CD14-positive monocyte (primary cell): ENCODE results near the gene RPP14. TPM values are rescaled to one million over a fixed set of nuclear protein-coding genes. Genes with fewer than 3 reads are reported as not detected.
A peak's percentile ranks its signal among the peaks of the same experiment; 100 is the strongest.

Source experiments
- DNase-seq, 3 donors: peaks; one replicate each; pipeline ENCODE4 v3.0.0-alpha.2; 2011 to 2022
- H2AFZ ChIP-seq: 2 replicates; pipeline ENCODE4 v1.6.0; 2012; ENCODE audit warnings: mild to moderate bottlenecking, low read depth, low read length, inconsistent platforms; ENCODE audit not compliant: insufficient read depth, poor library complexity, severe bottlenecking
- H3K27ac ChIP-seq, 2 donors: 1 replicate in 1 of 2; 2 replicates in 1 of 2; pipeline ENCODE4 v1.5.1; 2012 to 2013; ENCODE audit warnings: low read length in 2 of 2, control low read depth in 1 of 2, inconsistent platforms in 1 of 2, low read depth in 1 of 2, mild to moderate bottlenecking in 1 of 2
- H3K27me3 ChIP-seq, 2 donors: one replicate each; pipeline versions ENCODE4 v1.6.0 to v1.6.1; 2011 to 2013; ENCODE audit warnings: low read length in 2 of 2; ENCODE audit not compliant: control insufficient read depth in 2 of 2, insufficient read depth in 2 of 2
- H3K36me3 ChIP-seq, 2 donors: replicated peaks in 1 of 2; 1 replicate in 1 of 2; 2 replicates in 1 of 2; pipeline versions ENCODE4 v1.5.1 to v1.6.1; 2012 to 2013; ENCODE audit warnings: low read length in 2 of 2, control low read depth in 1 of 2, inconsistent platforms in 1 of 2, mild to moderate bottlenecking in 1 of 2; ENCODE audit not compliant: insufficient read depth in 2 of 2, control insufficient read depth in 1 of 2
- H3K4me1 ChIP-seq, 2 donors: 1 replicate in 1 of 2; 2 replicates in 1 of 2; pipeline versions ENCODE4 v1.5.1 to v1.6.1; 2012 to 2013; ENCODE audit warnings: low read length in 2 of 2, control low read depth in 1 of 2, inconsistent platforms in 1 of 2, mild to moderate bottlenecking in 1 of 2, moderate library complexity in 1 of 2; ENCODE audit not compliant: insufficient read depth in 2 of 2, control insufficient read depth in 1 of 2
- H3K4me2 ChIP-seq: replicated peaks from 2 replicates; pipeline ENCODE3; 2012; ENCODE audit warnings: low read length, moderate library complexity, mild to moderate bottlenecking; ENCODE audit not compliant: poor library complexity, severe bottlenecking; ENCODE audit errors: extremely low read depth
- H3K4me3 ChIP-seq, 3 experiments: fragments of 200-600 bp in 1 of 3; sonication (generic) in 1 of 3; replicated peaks in 1 of 3; 1 replicate in 2 of 3; 2 replicates in 1 of 3; pipeline ENCODE4 v1.5.1; 2011 to 2013; ENCODE audit warnings: low read length in 3 of 3, mild to moderate bottlenecking in 3 of 3, control low read depth in 2 of 3, low read depth in 2 of 3, inconsistent platforms in 1 of 3, moderate library complexity in 1 of 3
- H3K79me2 ChIP-seq: 2 replicates; pipeline ENCODE4 v1.6.0; 2012; ENCODE audit warnings: mild to moderate bottlenecking, control low read depth, inconsistent platforms, low read length, moderate library complexity; ENCODE audit not compliant: insufficient read depth
- H3K9ac ChIP-seq: 2 replicates; pipeline ENCODE4 v1.6.0; 2017; ENCODE audit warnings: low read length, mild to moderate bottlenecking; ENCODE audit not compliant: insufficient read depth, poor library complexity, severe bottlenecking
- H3K9me3 ChIP-seq, 2 donors: replicated peaks in 1 of 2; 1 replicate in 1 of 2; 2 replicates in 1 of 2; pipeline versions ENCODE4 v1.5.1 to v1.6.1; 2012 to 2013; ENCODE audit warnings: low read length in 2 of 2, control low read depth in 1 of 2; ENCODE audit not compliant: control insufficient read depth in 1 of 2, insufficient read depth in 1 of 2
- H4K20me1 ChIP-seq: 2 replicates; pipeline ENCODE4 v1.6.0; 2012; ENCODE audit warnings: mild to moderate bottlenecking, low read length, control low read depth, moderate library complexity; ENCODE audit not compliant: insufficient read depth
- H3K27ac Mint-ChIP-seq, 7 donors: one replicate each; pipeline ENCODE4 v1.8.0; 2020; ENCODE audit warnings: mild to moderate bottlenecking in 7 of 7, mixed read lengths in 7 of 7, moderate library complexity in 6 of 7, inconsistent platforms in 2 of 7
- H3K27me3 Mint-ChIP-seq, 3 donors: one replicate each; pipeline ENCODE4 v1.8.0; 2021 to 2022; ENCODE audit warnings: low read depth in 3 of 3, mild to moderate bottlenecking in 3 of 3, mixed read lengths in 3 of 3, moderate library complexity in 3 of 3, inconsistent platforms in 1 of 3
- H3K36me3 Mint-ChIP-seq, 2 donors: one replicate each; pipeline ENCODE4 v1.8.0; 2020; ENCODE audit warnings: mixed read lengths in 2 of 2, inconsistent platforms in 1 of 2, mild to moderate bottlenecking in 1 of 2
- H3K4me1 Mint-ChIP-seq: one replicate; pipeline ENCODE4 v1.8.0; 2020; ENCODE audit warnings: mild to moderate bottlenecking, mixed read lengths
- H3K4me3 Mint-ChIP-seq, 2 donors: one replicate each; pipeline ENCODE4 v1.8.0; 2020; ENCODE audit warnings: mild to moderate bottlenecking in 2 of 2, mixed read lengths in 2 of 2, moderate library complexity in 1 of 2
- H3K9me3 Mint-ChIP-seq, 7 donors: one replicate each; pipeline ENCODE4 v1.8.0; 2020 to 2022; ENCODE audit warnings: mixed read lengths in 7 of 7, mild to moderate bottlenecking in 6 of 7, moderate library complexity in 6 of 7, inconsistent platforms in 2 of 7
- CTCF ChIP-seq: fragments of 200-600 bp; IDR thresholded peaks from one replicate; pipeline ENCODE4 v1.8.0; 2022; ENCODE audit warnings: antibody characterized with exemption, mild to moderate bottlenecking
- WGBS: methylation state at CpG from one replicate; pipeline ENCODE4 v1.1.5; 2013; ENCODE audit warnings: missing lambda C conversion rate; ENCODE audit not compliant: insufficient coverage; 5-methylcytosine and 5-hydroxymethylcytosine counted together
- intact Hi-C, 2 donors: fragments of 100-400 bp; cut with micrococcal nuclease; formaldehyde crosslinking; loops; one replicate each; pipeline versions ENCODE4 v1.15.0 to v1.15.1; 2023
- polyA plus RNA-seq, 3 donors: library from polyadenylated mRNA; depleted of rRNA in 1 of 3; unstranded in 2 of 3; stranded (reverse) in 1 of 3; fragments of 300-500 nt in 2 of 3; fragments of >200 nt in 1 of 3; fragmentation: Illumina TruSeq in 2 of 3; gene quantifications; 1 replicate in 2 of 3; 2 replicates in 1 of 3; pipeline ENCODE4 v1.2.3, GENCODE V29; 2012 to 2021

RPP14 gene
- polyA plus RNA-seq, 3 donors = 3.5 to 8.8 (median 6.6) TPM

GRCh38 chr3:58329922-58330413 is 23.9 kb downstream of the RPP14 start:
- H3K27ac ChIP-seq = no peak overlapping the region
- Mint-ChIP-seq H3K27me3 (peaks cover 0 to 5% (median 2%) of the 10 kb centered on the region in 3 donors), H3K36me3 (no peaks in the 10 kb centered on the region), H3K9me3 (no peaks in the 10 kb centered on the region), H3K4me1 (peaks cover 25% of the 10 kb centered on the region), H3K4me3 (no peak overlapping the region), H3K27ac (no peak overlapping the region)
- no peaks in the 10 kb centered on the region for H3K36me3 ChIP-seq
- H4K20me1 ChIP-seq = no peaks in the 10 kb centered on the region
- H3K4me2 ChIP-seq = no peak overlapping the region
- no peaks in the 10 kb centered on the region for H3K27me3 ChIP-seq
- no peak for TF ChIP-seq CTCF
- no peak for DNase-seq
- H3K9ac ChIP-seq = no peak overlapping the region
- no peak overlapping the region for H2AFZ ChIP-seq
- no peaks in the 10 kb centered on the region for H3K9me3 ChIP-seq
- peaks cover 18 to 23% of the 10 kb centered on the region in 2 donors for H3K4me1 ChIP-seq
- H3K4me3 ChIP-seq = no peak overlapping the region
- intact Hi-C loops = loop anchor here (5.0 to 10.0 kb wide), 4 partner anchors 165 to 345 kb away; partner anchors contain the start of genes ACOX2 (in 1 of the 2) and KCTD6 (in 1 of the 2)
- H3K79me2 ChIP-seq = peaks cover 27% of the 10 kb centered on the region
- WGBS = 100% methylated on average over 1 of the region's 5 CpGs

- Histone ChIP-seq H3K9ac (no peak overlapping the region), H3K36me3 (no peaks in the 10 kb centered on the region), H3K27me3 (no peaks in the 10 kb centered on the region), H3K4me2 (no peak overlapping the region), H4K20me1 (no peaks in the 10 kb centered on the region), H2AFZ (peak overlapping the region; percentile 83), H3K4me1 (peaks cover 32 to 37% of the 10 kb centered on the region in 2 donors), H3K4me3 (no peak overlapping the region), H3K27ac (no peak overlapping the region), H3K79me2 (peaks cover 35% of the 10 kb centered on the region), H3K9me3 (no peaks in the 10 kb centered on the region)
- H3K9me3 Mint-ChIP-seq = no peaks in the 10 kb centered on the region
- 100% methylated on average over 1 of the region's 4 CpGs for WGBS
- H3K4me1 Mint-ChIP-seq = peaks cover 37% of the 10 kb centered on the region
- H3K36me3 Mint-ChIP-seq = peaks cover 4% of the 10 kb centered on the region in 2 donors
- peak overlapping the region; percentile 67 to 78 for H3K4me3 Mint-ChIP-seq
- TF ChIP-seq CTCF = no peak
- intact Hi-C loops = loop anchor here (5.0 to 10.0 kb wide), 3 partner anchors 163 to 347 kb away; partner anchors contain the start of gene KCTD6 (in 1 of the 2)
- DNase-seq = no peak
- peaks cover 0 to 5% (median 2%) of the 10 kb centered on the region in 3 donors for H3K27me3 Mint-ChIP-seq
- peak overlapping the region in 2 of 7 donors; percentile 54 to 67 for H3K27ac Mint-ChIP-seq
Observed at GRCh38 chr3:58331593-58332152, 25.6 kb downstream of the RPP14 start.
